ENCODE measurements around the gene TMEM204.

The TMEM204 gene

DNA sequence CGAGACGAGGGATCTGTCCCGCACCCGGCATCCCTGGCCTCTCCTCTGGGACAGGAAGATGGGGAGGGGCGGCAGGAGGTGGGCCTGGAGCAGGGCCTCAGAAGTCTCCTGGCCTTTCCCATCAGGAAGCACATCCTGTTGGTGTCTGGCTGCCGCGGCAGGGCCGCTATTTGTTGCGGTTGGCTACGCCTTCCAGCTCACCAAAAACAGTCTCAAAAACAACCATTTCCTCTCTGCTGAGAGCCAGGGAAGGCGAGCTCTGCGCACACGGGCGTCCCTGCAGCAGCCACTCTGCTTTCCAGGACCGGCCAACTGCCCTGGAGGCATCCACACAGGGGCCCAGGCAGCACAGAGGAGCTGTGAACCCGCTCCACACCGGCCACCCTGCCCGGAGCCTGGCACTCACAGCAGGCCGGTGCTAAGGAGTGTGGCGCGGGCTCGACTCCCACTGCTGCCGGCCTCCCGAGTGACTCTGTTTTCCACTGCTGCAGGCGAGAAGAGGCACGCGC, at the start of gene TMEM204:
TSS of gene TMEM204 (plus strand) at position 224 of the 509 bp plus-strand sequence. CDS start 610 bp downstream, outside the sequence.
- no peak within 1 kb of the TSS for H3K4me3 ChIP-seq (ENCODE audit: low read depth, low read length)
- TF ChIP-seq, protein P1, sequence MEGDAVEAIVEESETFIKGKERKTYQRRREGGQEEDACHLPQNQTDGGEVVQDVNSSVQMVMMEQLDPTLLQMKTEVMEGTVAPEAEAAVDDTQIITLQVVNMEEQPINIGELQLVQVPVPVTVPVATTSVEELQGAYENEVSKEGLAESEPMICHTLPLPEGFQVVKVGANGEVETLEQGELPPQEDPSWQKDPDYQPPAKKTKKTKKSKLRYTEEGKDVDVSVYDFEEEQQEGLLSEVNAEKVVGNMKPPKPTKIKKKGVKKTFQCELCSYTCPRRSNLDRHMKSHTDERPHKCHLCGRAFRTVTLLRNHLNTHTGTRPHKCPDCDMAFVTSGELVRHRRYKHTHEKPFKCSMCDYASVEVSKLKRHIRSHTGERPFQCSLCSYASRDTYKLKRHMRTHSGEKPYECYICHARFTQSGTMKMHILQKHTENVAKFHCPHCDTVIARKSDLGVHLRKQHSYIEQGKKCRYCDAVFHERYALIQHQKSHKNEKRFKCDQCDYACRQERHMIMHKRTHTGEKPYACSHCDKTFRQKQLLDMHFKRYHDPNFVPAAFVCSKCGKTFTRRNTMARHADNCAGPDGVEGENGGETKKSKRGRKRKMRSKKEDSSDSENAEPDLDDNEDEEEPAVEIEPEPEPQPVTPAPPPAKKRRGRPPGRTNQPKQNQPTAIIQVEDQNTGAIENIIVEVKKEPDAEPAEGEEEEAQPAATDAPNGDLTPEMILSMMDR (IDR thresholded peaks at IDR 0.05; ENCODE audit: control insufficient read depth, extremely low read depth, insufficient read depth), result no peak
- DNase-seq (ENCODE audit: low read depth), result no peak

DNA sequence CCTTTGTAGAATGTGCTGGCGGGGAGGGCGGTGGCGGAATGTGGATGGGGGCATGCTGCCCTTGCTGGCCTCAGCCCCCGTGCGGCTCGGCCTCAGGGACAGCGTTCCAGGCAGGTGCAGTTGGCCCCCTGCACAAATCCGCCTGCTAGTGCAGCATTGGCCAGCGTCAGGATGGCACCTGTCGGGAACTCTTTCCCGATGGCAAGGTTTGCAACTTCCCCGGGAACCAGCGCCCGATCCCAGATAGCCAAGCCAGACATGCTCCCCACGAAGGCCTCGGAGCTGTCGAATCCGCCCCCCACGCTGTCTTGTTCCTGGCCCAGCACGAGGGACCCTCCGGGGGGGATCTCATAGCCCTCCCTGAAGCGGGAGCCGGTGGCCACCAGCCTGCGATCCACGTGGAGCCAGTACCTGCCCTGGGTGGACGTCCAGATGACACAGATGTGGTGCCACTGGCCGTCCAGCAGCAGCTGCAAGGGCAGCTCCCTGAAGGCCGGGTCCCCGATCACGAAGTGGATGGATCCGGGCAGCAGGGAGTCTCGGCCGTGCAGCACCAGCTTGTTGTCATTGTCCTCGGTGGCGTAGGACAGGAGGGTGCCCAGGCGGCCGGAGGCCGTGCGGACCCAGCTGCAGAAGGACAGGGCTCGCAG, 47.5 kb upstream of the TMEM204 start:
- H3K4me3 ChIP-seq (ENCODE audit: low read depth, low read length), result no peak overlapping the region
- no peak for DNase-seq (ENCODE audit: low read depth)
- TF ChIP-seq, protein P1 (IDR thresholded peaks at IDR 0.05; ENCODE audit: control insufficient read depth, extremely low read depth, insufficient read depth), result no peak

DNA sequence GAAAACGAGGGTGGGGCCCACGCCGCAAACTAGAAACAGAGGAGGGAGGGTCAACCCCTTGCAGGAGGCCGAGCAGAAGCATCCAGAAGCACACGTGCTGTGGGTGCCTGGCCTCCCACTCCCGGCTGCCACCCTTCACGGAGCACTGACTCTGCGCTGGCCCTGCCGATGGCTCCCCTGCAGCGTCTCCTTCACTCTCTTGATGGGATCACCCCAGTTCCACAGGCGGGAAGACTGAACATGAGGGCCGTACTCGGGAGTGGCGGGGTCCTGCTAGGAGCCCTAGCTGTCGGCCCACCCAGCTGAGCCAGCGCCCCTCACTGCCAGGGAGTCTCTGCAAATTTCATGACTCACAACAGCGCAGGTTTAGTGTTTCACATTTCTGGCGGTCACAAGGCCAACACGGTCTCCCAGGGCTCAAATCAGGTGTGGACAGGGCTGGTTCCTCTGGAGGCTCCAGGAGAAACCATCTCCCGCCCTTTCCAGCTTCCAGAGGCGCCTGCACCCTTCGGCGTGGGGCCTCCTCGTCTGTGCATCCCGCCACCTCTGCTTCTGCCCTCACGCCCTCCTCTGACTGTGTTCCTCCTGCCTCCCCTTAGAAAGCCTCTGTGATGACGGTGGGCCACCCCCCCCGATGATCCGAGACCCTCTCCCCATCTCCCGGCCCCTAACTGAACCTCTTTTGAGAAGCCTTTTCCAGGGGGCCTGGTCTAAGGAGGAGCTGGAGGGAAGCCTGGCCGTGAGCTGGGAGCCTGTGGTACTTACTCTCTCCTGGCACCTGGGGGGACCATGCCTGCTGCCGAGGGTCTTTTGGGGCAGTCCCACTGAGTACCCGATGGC, 46.7 kb upstream of the TMEM204 start:
- no peak for DNase-seq (ENCODE audit: low read depth)
- no peak overlapping the region for H3K4me3 ChIP-seq (ENCODE audit: low read depth, low read length)
- TF ChIP-seq, protein P1 (IDR thresholded peaks at IDR 0.05; ENCODE audit: control insufficient read depth, extremely low read depth, insufficient read depth), result no peak

DNA sequence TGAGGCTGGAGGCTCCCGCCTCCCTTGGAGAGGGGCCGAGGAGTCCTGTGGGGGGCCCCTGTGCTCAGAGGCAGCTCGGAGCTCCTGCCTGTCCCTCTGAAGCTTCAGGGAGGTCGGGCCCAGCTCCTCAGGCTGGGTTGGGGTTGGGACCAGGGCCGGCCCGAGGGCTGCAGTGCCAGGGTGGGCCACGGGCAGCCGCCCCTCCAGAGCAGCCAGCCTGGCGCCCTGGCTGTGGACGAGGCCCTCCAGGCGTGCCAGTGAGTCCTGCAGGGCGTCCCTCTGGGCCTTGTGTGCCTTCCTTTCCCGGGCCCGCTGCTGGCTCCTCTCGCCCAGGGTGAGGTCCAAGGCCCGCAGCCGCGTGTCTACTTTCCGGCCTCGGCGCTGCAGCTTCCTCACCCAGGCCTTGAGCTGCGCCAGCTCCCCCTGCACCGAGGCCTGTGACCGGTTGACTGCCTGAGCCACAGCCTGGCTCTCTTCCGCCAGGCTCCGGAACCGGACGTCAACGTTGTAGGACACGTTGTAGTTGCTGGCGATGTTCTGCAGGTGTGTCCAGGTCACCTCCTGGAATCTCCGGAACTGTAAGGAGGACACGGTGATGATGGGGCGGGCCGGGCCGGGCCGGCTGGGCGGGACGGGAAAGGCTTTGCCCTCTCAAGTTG, 45.9 kb upstream of the TMEM204 start:
- TF ChIP-seq, protein P1 (IDR thresholded peaks at IDR 0.05; ENCODE audit: control insufficient read depth, extremely low read depth, insufficient read depth), result no peak
- no peak for DNase-seq (ENCODE audit: low read depth)
- H3K4me3 ChIP-seq (ENCODE audit: low read depth, low read length), result no peak overlapping the region

DNA sequence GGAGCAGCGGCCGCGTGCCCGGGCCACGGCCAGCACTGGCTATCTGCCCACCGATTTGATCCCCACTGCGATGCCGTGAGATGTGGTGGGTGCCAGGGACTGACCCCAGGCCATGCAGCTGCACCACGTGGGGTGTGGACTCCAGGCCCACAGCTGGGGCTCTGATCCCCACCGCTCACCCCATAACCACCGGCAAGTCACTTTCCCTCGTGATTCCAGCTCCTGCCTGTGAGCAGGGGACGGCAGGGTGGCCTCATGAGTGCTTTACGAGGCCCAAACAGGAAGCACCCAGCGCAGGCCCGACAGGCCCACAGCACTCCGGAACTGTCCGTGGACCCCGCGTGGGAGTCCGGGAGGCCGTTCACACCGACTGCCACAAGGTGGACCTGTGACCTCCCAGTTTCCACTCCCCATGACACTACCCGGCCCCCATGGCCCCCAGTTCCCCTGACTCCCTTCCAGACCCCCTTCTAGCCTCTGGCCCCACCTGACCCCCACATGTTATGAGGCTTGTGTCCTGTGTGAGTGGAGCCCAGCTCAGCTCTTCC, 45.3 kb upstream of the TMEM204 start:
- TF ChIP-seq, protein P1 (IDR thresholded peaks at IDR 0.05; ENCODE audit: control insufficient read depth, extremely low read depth, insufficient read depth), result no peak
- DNase-seq (ENCODE audit: low read depth), result no peak
- no peak overlapping the region for H3K4me3 ChIP-seq (ENCODE audit: low read depth, low read length)

DNA sequence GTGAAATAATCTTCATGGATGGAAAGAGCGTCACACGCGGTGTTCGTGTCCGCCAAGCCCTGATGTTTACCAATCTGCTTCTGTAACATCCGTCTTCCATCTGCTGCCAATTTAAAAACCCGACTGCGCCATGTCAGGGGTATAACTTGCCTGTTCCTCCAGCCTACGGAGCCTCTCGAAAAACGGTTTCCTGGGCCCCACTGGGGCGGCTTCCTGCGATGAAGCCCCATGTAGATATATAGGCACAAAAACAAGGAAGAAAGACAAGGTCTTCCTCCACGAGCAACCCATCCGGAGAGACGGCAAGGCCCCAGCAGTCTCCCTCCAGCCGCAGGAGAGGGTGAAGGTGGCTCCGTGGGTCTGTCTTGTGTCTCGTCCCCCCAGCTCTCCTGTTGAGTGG, 44.8 kb upstream of the TMEM204 start, which contains the start of gene PTX4:
TSS of gene PTX4 (minus strand) at position 326 of the 400 bp plus-strand sequence. CDS start at position 291, 35 bp downstream.
- no peak for DNase-seq (ENCODE audit: low read depth)
- no peak within 1 kb of the TSS for H3K4me3 ChIP-seq (ENCODE audit: low read depth, low read length)
- TF ChIP-seq, protein P1 (IDR thresholded peaks at IDR 0.05; ENCODE audit: control insufficient read depth, extremely low read depth, insufficient read depth), result no peak
